ENCODE results near the gene LMO3.
"Not testable (repeated sequence)": the region's sequence is repeated elsewhere in the genome, so short reads cannot be mapped to it uniquely, and the experiment has no call there.

LMO3 gene

DNA sequence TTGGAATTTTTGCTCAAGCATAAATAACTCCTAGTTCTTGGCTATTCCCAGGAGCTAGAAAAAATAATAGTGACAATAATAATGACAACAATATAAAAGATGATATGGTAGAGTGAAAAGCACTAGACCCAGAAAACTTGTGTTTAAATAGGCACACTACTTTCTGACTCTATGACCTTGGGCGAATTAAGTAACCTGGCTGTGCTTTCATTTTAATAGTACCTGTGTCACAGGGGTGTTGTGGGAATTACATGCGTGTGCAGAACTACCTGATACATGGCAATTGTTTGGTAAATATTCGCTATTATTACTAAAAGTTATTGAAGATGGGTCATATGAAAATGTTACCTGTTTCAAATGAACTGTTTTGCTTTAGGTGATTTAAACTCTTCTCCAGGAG lies 60.1 kb downstream of the LMO3 start:
- no peak for DNase-seq (ENCODE audit: low spot score)

- no peak for DNase-seq (ENCODE audit: low spot score)
Measured at GRCh38 chr12:16542586-16542985, 63.4 kb downstream of the LMO3 start.

GRCh38 chr12:16537652-16538051 lies 68.3 kb downstream of the LMO3 start:
- not testable (repeated sequence) for DNase-seq (ENCODE audit: low spot score)

- DNase-seq (ENCODE audit: low spot score): no peak
Measured at GRCh38 chr12:16531621-16532020, 74.3 kb downstream of the LMO3 start.

DNA sequence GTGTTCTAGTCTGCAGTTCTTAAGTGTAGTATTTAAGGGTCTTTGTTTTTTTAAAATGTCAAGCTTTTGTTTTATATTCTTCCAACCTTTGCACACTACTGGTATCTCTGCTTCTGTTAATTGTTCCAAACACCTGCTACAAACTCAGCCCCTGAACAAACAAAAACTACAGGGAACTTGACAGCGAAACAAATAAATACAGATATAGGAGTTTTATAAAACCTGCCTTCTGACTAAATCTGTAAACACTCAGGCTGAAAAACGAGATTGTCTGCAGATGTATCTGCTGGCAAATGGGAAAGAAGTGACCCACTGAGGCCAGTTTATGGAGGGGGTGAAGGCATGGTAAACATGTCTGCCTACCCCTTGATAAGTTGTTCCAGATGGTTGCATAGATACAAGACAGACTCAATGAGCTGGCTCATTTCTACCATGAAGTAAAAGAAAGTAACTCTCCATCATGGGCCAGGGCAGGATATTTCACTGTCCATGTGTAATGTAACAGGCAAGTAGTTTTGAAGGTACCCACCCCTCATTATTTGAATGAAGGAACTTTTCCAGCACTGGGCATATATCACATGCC lies 75.6 kb downstream of the LMO3 start:
- DNase-seq (ENCODE audit: low spot score): no peak

GRCh38 chr12:16526693-16527092 lies 79.3 kb downstream of the LMO3 start:
- DNase-seq (ENCODE audit: low spot score): peak; percentile 41

GRCh38 chr12:16524378-16524777 lies 81.6 kb downstream of the LMO3 start:
- DNase-seq (ENCODE audit: low spot score): no peak

GRCh38 chr12:16523951-16524331 lies 82.0 kb downstream of the LMO3 start:
- DNase-seq (ENCODE audit: low spot score): no peak

GRCh38 chr12:16523284-16523950 lies 82.5 kb downstream of the LMO3 start:
- DNase-seq (ENCODE audit: low spot score): no peak

DNA sequence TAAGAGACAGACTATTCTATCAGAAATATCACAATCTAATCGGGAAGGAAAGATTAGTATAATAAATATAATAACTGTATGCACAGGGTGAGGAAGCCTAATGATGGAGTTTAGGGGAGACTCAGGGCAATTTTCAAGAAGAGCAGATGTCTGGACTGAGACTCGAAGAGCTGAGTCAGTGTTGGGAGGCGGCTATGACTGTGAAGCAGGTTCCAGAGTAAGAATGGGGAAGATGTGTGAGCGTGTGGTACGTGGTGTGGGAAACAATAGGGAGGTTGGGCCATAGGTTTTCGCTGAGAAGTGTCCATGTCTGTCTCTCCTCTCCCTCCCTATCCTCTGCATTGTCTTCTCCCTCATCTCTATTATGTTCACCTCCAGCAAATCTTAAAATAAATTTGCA lies 85.6 kb downstream of the LMO3 start:
- no peak for DNase-seq (ENCODE audit: low spot score)

- DNase-seq (ENCODE audit: low spot score): no peak
Measured at GRCh38 chr12:16515666-16516065, 90.3 kb downstream of the LMO3 start.

GRCh38 chr12:16513231-16513630 lies 92.7 kb downstream of the LMO3 start:
- DNase-seq (ENCODE audit: low spot score): no peak

- no peak for DNase-seq (ENCODE audit: low spot score)
Measured at GRCh38 chr12:16509411-16509810, 96.6 kb downstream of the LMO3 start.

DNA sequence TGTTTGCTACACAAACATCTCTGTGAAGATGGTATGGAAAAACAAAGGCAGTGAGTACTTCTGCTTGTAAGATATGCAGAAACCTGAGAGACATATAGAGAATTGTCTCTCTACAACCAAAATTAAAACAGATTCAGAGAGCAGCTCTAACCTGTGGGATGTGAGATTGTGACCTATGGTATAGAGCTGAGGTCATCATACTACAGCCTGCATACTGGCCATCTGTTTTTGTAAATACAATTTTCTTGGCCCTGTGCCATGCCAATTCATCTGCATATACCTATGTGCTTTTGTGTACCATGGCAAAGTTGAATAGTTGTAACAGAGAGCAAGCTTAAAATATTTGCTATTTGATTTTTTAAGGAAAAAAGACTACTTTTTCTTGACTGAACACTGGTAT lies 99.6 kb downstream of the LMO3 start:
- no peak for DNase-seq (ENCODE audit: low spot score)

GRCh38 chr12:16504200-16504599 lies 101.8 kb downstream of the LMO3 start:
- no peak for DNase-seq (ENCODE audit: low spot score)

- no peak for DNase-seq (ENCODE audit: low spot score)
Measured at GRCh38 chr12:16499611-16500010, 106.4 kb downstream of the LMO3 start.
